Mammary epithelial cell (primary cell): Measurements from ENCODE around the gene ZNF544.

Experiments used
- EZH2 ChIP-seq: IDR thresholded peaks from 2 replicates; pipeline ENCODE4 v1.6.1; 2012; ENCODE audit warnings: low read length, inconsistent platforms, borderline replicate concordance
- TF ChIP-seq, protein P1 (sequence below), 2 donors: IDR thresholded peaks in 1 of 2; conservative IDR thresholded peaks in 1 of 2; 2 replicates each; pipeline ENCODE4 v1.5.1; 2011 to 2012; ENCODE audit warnings: inconsistent platforms in 2 of 2, low read length in 2 of 2, mild to moderate bottlenecking in 2 of 2, control low read depth in 1 of 2, low read depth in 1 of 2; ENCODE audit not compliant: insufficient read depth in 1 of 2; ENCODE audit errors: extremely low read depth in 1 of 2

- TF ChIP-seq, protein P1, sequence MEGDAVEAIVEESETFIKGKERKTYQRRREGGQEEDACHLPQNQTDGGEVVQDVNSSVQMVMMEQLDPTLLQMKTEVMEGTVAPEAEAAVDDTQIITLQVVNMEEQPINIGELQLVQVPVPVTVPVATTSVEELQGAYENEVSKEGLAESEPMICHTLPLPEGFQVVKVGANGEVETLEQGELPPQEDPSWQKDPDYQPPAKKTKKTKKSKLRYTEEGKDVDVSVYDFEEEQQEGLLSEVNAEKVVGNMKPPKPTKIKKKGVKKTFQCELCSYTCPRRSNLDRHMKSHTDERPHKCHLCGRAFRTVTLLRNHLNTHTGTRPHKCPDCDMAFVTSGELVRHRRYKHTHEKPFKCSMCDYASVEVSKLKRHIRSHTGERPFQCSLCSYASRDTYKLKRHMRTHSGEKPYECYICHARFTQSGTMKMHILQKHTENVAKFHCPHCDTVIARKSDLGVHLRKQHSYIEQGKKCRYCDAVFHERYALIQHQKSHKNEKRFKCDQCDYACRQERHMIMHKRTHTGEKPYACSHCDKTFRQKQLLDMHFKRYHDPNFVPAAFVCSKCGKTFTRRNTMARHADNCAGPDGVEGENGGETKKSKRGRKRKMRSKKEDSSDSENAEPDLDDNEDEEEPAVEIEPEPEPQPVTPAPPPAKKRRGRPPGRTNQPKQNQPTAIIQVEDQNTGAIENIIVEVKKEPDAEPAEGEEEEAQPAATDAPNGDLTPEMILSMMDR (conservative IDR thresholded peaks at IDR 0.05 in 1 of 2, IDR thresholded peaks at IDR 0.05 in 1 of 2; ENCODE audit: extremely low read depth in 1 of 2, insufficient read depth in 1 of 2, low read depth in 1 of 2, low read length in 2 of 2) = no peak
- TF ChIP-seq EZH2 = no peak
Measured at GRCh38 chr19:58304255-58304654, 75.5 kb downstream of the ZNF544 start.
